Kidney (tissue), 22 donors: ENCODE results near the gene SH3BGRL2. TPM values are rescaled to one million over a fixed set of nuclear protein-coding genes. Genes with fewer than 3 reads are reported as not detected.

ENCODE experiments used
- DNase-seq, 5 donors: peaks; one replicate each; pipeline ENCODE4 v3.0.0-alpha.2; 2013 to 2020
- FAIRE-seq: peaks from 2 replicates; lab custom pipeline; 2012; peaks lifted over from hg19 to GRCh38; lab: Jason Lieb, UNC
- H3K27ac ChIP-seq, 2 donors: one replicate each; pipeline ENCODE4 v1.7.0; 2013; ENCODE audit warnings: low read depth in 2 of 2, low read length in 2 of 2, inconsistent platforms in 1 of 2
- H3K27me3 ChIP-seq: one replicate; pipeline ENCODE4 v1.7.1; 2013; ENCODE audit warnings: low read length, inconsistent platforms; ENCODE audit not compliant: control insufficient read depth, insufficient read depth
- H3K36me3 ChIP-seq, 3 donors: one replicate each; pipeline versions ENCODE4 v1.7.0 to v1.7.1; 2013; ENCODE audit warnings: low read length in 3 of 3, control low read depth in 1 of 3, inconsistent platforms in 1 of 3; ENCODE audit not compliant: insufficient read depth in 3 of 3, control insufficient read depth in 2 of 3
- H3K4me1 ChIP-seq, 3 donors: one replicate each; pipeline versions ENCODE4 v1.7.0 to v1.7.1; 2013; ENCODE audit warnings: low read length in 3 of 3, inconsistent platforms in 1 of 3, low read depth in 1 of 3; ENCODE audit not compliant: control insufficient read depth in 2 of 3, insufficient read depth in 2 of 3
- H3K4me3 ChIP-seq, 3 donors: one replicate each; pipeline versions ENCODE4 v1.7.0 to v1.8.1; 2013; ENCODE audit warnings: low read length in 3 of 3, control low read depth in 1 of 3, inconsistent platforms in 1 of 3
- H3K9ac ChIP-seq, 3 donors: one replicate each; pipeline versions ENCODE4 v1.7.0 to v1.7.1; 2013; ENCODE audit warnings: low read length in 3 of 3, control low read depth in 1 of 3, inconsistent platforms in 1 of 3
- H3K9me3 ChIP-seq, 3 donors: one replicate each; pipeline versions ENCODE4 v1.7.0 to v1.7.1; 2013; ENCODE audit warnings: low read length in 3 of 3, control low read depth in 1 of 3, inconsistent platforms in 1 of 3; ENCODE audit not compliant: control insufficient read depth in 2 of 3, insufficient read depth in 1 of 3
- intact Hi-C: fragments of 100-400 bp; cut with DNase I; formaldehyde crosslinking; loops from one replicate; pipeline ENCODE4 v1.11.1; 2022
- long read RNA-seq, 10 donors: library from polyadenylated mRNA in 1 of 10; unstranded in 1 of 10; transcript quantifications; one replicate each; pipeline ENCODE4 v2.0.0 and lab custom pipeline, GENCODE V29; 2021 to 2026
- polyA plus RNA-seq: library from polyadenylated mRNA; stranded (reverse); fragments of 350-450 nt; fragmentation: Illumina TruSeq; extraction: RNeasy Lipid Tissue Mini Kit (QIAGEN cat#74804); gene quantifications from one replicate; pipeline ENCODE4 v1.2.3, GENCODE V29; 2014; ENCODE audit warnings: low read depth, low replicate concordance; ENCODE audit not compliant: insufficient read depth
- total RNA-seq: library from RNA; stranded (reverse); fragmentation: NEBNext Ultra II Directional; extraction: Animal tissue kit (Norgen Biotek cat#: 25700); gene quantifications from one replicate; pipeline ENCODE4 v1.2.1, GENCODE V29; 2021
- TF ChIP-seq, protein P1 (sequence below): IDR thresholded peaks from 3 replicates; pipeline ENCODE4 v1.5.1; 2012; ENCODE audit warnings: mild to moderate bottlenecking, moderate library complexity, borderline replicate concordance; ENCODE audit not compliant: insufficient read depth; ENCODE audit errors: extremely low read depth
- donor health status: control.
- donor health status: control.
- donor health status: control.
- donor health status: control.
- donor health status: control.
- donor health status: DM: yes; HTN: yes; CAD: no.
- donor health status: Normal renal cell carcinoma (clear cell type).

The SH3BGRL2 gene
- total RNA-seq (14.6 TPM), polyA plus RNA-seq (18.6 TPM)
- long read RNA-seq, donor 1, full-length matches to known transcripts = 3 of 3 reads
- long read RNA-seq, donor 1, partial matches to known transcripts = 0 of 3 reads
- long read RNA-seq, donor 1, other reads (novel, unspliced or antisense) = 0 of 3 reads
- long read RNA-seq, donor 2, full-length matches to known transcripts = 4 of 32 reads
- long read RNA-seq, donor 2, partial matches to known transcripts = 28 of 32 reads
- long read RNA-seq, donor 2, other reads (novel, unspliced or antisense) = 0 of 32 reads
- long read RNA-seq, donor 3, full-length matches to known transcripts = 4 of 41 reads
- long read RNA-seq, donor 3, partial matches to known transcripts = 37 of 41 reads
- long read RNA-seq, donor 3, other reads (novel, unspliced or antisense) = 0 of 41 reads
- long read RNA-seq, donor 4, full-length matches to known transcripts = 3 of 3 reads
- long read RNA-seq, donor 4, partial matches to known transcripts = 0 of 3 reads
- long read RNA-seq, donor 4, other reads (novel, unspliced or antisense) = 0 of 3 reads
- long read RNA-seq, donor 5, full-length matches to known transcripts = 1 of 1 reads
- long read RNA-seq, donor 5, partial matches to known transcripts = 0 of 1 reads
- long read RNA-seq, donor 5, other reads (novel, unspliced or antisense) = 0 of 1 reads
- long read RNA-seq, donor 6, full-length matches to known transcripts = 4 of 9 reads
- long read RNA-seq, donor 6, partial matches to known transcripts = 5 of 9 reads
- long read RNA-seq, donor 6, other reads (novel, unspliced or antisense) = 0 of 9 reads
- long read RNA-seq, donor 7, full-length matches to known transcripts = 5 of 8 reads
- long read RNA-seq, donor 7, partial matches to known transcripts = 3 of 8 reads
- long read RNA-seq, donor 7, other reads (novel, unspliced or antisense) = 0 of 8 reads
- long read RNA-seq, donor 8, full-length matches to known transcripts = 4 of 4 reads
- long read RNA-seq, donor 8, partial matches to known transcripts = 0 of 4 reads
- long read RNA-seq, donor 8, other reads (novel, unspliced or antisense) = 0 of 4 reads
- long read RNA-seq, donor 9, full-length matches to known transcripts = 5 of 5 reads
- long read RNA-seq, donor 9, partial matches to known transcripts = 0 of 5 reads
- long read RNA-seq, donor 9, other reads (novel, unspliced or antisense) = 0 of 5 reads
- long read RNA-seq, donor 10, full-length matches to known transcripts = 9 of 9 reads
- long read RNA-seq, donor 10, partial matches to known transcripts = 0 of 9 reads
- long read RNA-seq, donor 10, other reads (novel, unspliced or antisense) = 0 of 9 reads

DNA sequence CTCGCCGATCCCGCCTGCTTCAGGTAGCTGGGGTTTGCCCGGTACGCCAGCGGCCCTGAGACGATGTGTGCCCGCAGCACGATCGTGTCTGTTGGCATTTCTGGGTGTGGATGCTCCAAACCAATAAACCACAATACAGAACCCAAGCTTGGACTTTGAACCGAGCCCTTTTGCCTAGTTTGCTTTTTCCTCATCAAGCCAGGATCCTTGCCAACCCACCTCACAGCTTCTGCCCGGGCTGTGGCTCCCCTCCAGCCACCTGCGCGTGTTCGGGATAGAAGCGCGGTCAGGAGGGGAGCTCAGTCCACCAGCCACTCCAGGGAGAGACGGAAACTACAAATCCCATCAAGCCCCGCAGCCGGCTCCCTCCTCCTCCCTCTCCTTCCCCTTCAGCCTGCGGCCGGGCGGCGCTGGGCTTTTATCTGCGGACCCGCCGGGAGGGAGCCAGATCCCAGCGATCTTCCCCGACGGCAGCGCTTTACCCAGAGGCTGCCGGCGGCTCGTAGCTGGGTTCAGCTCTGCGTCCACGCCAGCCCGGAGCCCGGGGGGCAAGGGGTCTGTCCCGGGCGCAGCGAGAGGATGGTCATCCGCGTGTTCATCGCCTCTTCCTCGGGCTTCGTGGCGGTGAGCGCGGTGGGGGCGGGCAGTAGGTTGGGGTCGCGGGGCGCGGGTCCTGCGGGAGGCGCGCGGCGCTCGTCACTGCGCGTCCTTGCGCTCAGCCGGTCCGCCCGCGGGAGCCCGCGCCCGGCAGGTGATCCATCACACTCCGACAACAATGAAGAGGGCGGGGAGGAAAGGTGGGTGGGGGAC, at the start of gene SH3BGRL2:
Gene SH3BGRL2, plus strand, starts transcription at position 447 of the 810 bp plus-strand sequence. Its CDS starts 133 bp downstream, at position 580.
- Histone ChIP-seq H3K9ac (peak within 1 kb of the TSS; percentile 63 to 70 (median 65)), H3K27ac (peak within 1 kb of the TSS; percentile 47 to 58), H3K9me3 (no peaks in the 10 kb centered on the region), H3K27me3 (no peaks in the 10 kb centered on the region), H3K4me1 (peaks cover 0 to 3% (median 0%) of the 10 kb centered on the region in 3 donors), H3K36me3 (no peaks in the 10 kb centered on the region), H3K4me3 (peak within 1 kb of the TSS; percentile 64 to 74 (median 73))
- DNase-seq (peak; percentile 88 to 93 (median 90)), FAIRE-seq (no peak)
- TF ChIP-seq, protein P1, sequence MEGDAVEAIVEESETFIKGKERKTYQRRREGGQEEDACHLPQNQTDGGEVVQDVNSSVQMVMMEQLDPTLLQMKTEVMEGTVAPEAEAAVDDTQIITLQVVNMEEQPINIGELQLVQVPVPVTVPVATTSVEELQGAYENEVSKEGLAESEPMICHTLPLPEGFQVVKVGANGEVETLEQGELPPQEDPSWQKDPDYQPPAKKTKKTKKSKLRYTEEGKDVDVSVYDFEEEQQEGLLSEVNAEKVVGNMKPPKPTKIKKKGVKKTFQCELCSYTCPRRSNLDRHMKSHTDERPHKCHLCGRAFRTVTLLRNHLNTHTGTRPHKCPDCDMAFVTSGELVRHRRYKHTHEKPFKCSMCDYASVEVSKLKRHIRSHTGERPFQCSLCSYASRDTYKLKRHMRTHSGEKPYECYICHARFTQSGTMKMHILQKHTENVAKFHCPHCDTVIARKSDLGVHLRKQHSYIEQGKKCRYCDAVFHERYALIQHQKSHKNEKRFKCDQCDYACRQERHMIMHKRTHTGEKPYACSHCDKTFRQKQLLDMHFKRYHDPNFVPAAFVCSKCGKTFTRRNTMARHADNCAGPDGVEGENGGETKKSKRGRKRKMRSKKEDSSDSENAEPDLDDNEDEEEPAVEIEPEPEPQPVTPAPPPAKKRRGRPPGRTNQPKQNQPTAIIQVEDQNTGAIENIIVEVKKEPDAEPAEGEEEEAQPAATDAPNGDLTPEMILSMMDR = no peak
- intact Hi-C loops = no loop called here

GRCh38 chr6:79584332-79584731, 46.8 kb upstream of the SH3BGRL2 start:
- no peak overlapping the region for H3K27ac ChIP-seq
- H3K9ac ChIP-seq = no peak overlapping the region
- FAIRE-seq (no peak), DNase-seq (no peak)
- H3K9me3 ChIP-seq = no peaks in the 10 kb centered on the region
- no peaks in the 10 kb centered on the region for H3K27me3 ChIP-seq
- no peaks in the 10 kb centered on the region for H3K4me1 ChIP-seq
- TF ChIP-seq, protein P1 = no peak
- H3K4me3 ChIP-seq = no peak overlapping the region
- intact Hi-C loops = no loop called here
- no peaks in the 10 kb centered on the region for H3K36me3 ChIP-seq

GRCh38 chr6:79586548-79586947, 44.6 kb upstream of the SH3BGRL2 start:
- Histone ChIP-seq H3K4me1 (no peaks in the 10 kb centered on the region), H3K9ac (no peak overlapping the region), H3K36me3 (no peaks in the 10 kb centered on the region), H3K27me3 (no peaks in the 10 kb centered on the region), H3K4me3 (no peak overlapping the region), H3K27ac (no peak overlapping the region), H3K9me3 (no peaks in the 10 kb centered on the region)
- TF ChIP-seq, protein P1 = peak; percentile 27
- intact Hi-C loops = no loop called here
- no peak for FAIRE-seq
- no peak for DNase-seq
